Measurements from ENCODE around the gene GPR3.

The GPR3 gene

GRCh38 chr1:27392096-27392777, at the start of gene GPR3:
GPR3 (plus strand) TSS chr1:27392622; CDS start chr1:27393799, 1,177 bp downstream.
- DNase-seq: peak; percentile 94
- Histone ChIP-seq H3K4me3 (ENCODE audit: low read depth, low read length) (peak within 1 kb of the TSS; percentile 67), H3K27ac (peak within 1 kb of the TSS; percentile 56), H3K27me3 (ENCODE audit: insufficient read depth, low read depth, severe bottlenecking) (no peaks in the 10 kb centered on the region), H3K9me3 (ENCODE audit: severe bottlenecking) (no peaks in the 10 kb centered on the region), H3K36me3 (no peaks in the 10 kb centered on the region)
- peak; percentile 63 for TF ChIP-seq CTCF (IDR thresholded peaks at IDR 0.05; ENCODE audit: low read depth, low read length)

- peak overlapping the region; percentile 46 for H3K4me3 ChIP-seq (ENCODE audit: low read depth, low read length)
- H3K27ac ChIP-seq: peak overlapping the region; percentile 88
These were observed 49.4 kb upstream of the GPR3 start for GRCh38 chr1:27342778-27343638.

GRCh38 chr1:27343639-27344025, 48.8 kb upstream of the GPR3 start:
- no peaks in the 10 kb centered on the region for H3K9me3 ChIP-seq (ENCODE audit: severe bottlenecking)
- TF ChIP-seq CTCF (IDR thresholded peaks at IDR 0.05; ENCODE audit: low read depth, low read length): no peak
- peak overlapping the region; percentile 88 for H3K27ac ChIP-seq
- H3K4me3 ChIP-seq (ENCODE audit: low read depth, low read length): no peak overlapping the region
- H3K36me3 ChIP-seq: peaks cover 4% of the 10 kb centered on the region
- no peak for DNase-seq
- H3K27me3 ChIP-seq (ENCODE audit: insufficient read depth, low read depth, severe bottlenecking): no peaks in the 10 kb centered on the region

More at GRCh38 chr1:27342778-27343638, 49.4 kb upstream of the GPR3 start:
- peaks cover 4% of the 10 kb centered on the region for H3K36me3 ChIP-seq
- no peaks in the 10 kb centered on the region for H3K9me3 ChIP-seq (ENCODE audit: severe bottlenecking)
- no peaks in the 10 kb centered on the region for H3K27me3 ChIP-seq (ENCODE audit: insufficient read depth, low read depth, severe bottlenecking)
- no peak for TF ChIP-seq CTCF (IDR thresholded peaks at IDR 0.05; ENCODE audit: low read depth, low read length)
- DNase-seq: peak; percentile 90

GRCh38 chr1:27345272-27345671, 47.1 kb upstream of the GPR3 start:
- Histone ChIP-seq H3K27ac (no peak overlapping the region), H3K36me3 (peaks cover 4% of the 10 kb centered on the region), H3K4me3 (ENCODE audit: low read depth, low read length) (no peak overlapping the region), H3K27me3 (ENCODE audit: insufficient read depth, low read depth, severe bottlenecking) (no peaks in the 10 kb centered on the region), H3K9me3 (ENCODE audit: severe bottlenecking) (no peaks in the 10 kb centered on the region)
- TF ChIP-seq CTCF (IDR thresholded peaks at IDR 0.05; ENCODE audit: low read depth, low read length): no peak
- DNase-seq: no peak

GRCh38 chr1:27346357-27346756, 46.1 kb upstream of the GPR3 start:
- no peak for DNase-seq
- Histone ChIP-seq H3K9me3 (ENCODE audit: severe bottlenecking) (no peaks in the 10 kb centered on the region), H3K4me3 (ENCODE audit: low read depth, low read length) (no peak overlapping the region), H3K36me3 (peaks cover 5% of the 10 kb centered on the region), H3K27ac (no peak overlapping the region), H3K27me3 (ENCODE audit: insufficient read depth, low read depth, severe bottlenecking) (no peaks in the 10 kb centered on the region)
- no peak for TF ChIP-seq CTCF (IDR thresholded peaks at IDR 0.05; ENCODE audit: low read depth, low read length)

All from WERI-Rb-1 (cell line).